Measurements from ENCODE around the gene HIPK2.

DNA sequence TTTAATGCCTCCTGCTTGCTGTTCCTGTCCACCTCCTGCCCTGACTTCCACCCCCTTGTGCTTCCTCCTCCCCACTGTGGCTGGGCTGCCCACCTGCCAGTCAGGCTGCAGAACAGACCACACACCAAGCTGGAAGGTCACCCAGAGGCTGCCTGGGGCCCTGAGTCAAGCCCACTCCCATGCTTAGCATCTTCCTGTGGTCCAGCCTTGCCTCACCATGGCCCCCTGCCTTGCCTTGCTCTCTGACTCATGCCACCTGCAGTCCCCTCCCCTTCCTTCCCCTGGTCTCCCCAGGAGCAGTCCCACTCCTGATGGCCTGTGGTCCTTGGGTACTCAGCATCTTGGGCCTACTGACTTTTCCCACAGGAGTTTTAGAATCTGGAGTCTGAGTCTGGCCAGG, 252.0 kb downstream of the HIPK2 start:
- TF ChIP-seq, protein P1, sequence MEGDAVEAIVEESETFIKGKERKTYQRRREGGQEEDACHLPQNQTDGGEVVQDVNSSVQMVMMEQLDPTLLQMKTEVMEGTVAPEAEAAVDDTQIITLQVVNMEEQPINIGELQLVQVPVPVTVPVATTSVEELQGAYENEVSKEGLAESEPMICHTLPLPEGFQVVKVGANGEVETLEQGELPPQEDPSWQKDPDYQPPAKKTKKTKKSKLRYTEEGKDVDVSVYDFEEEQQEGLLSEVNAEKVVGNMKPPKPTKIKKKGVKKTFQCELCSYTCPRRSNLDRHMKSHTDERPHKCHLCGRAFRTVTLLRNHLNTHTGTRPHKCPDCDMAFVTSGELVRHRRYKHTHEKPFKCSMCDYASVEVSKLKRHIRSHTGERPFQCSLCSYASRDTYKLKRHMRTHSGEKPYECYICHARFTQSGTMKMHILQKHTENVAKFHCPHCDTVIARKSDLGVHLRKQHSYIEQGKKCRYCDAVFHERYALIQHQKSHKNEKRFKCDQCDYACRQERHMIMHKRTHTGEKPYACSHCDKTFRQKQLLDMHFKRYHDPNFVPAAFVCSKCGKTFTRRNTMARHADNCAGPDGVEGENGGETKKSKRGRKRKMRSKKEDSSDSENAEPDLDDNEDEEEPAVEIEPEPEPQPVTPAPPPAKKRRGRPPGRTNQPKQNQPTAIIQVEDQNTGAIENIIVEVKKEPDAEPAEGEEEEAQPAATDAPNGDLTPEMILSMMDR (IDR thresholded peaks at IDR 0.05) = no peak
- no peak for TF ChIP-seq POLR2A (IDR thresholded peaks at IDR 0.05)
